PC-3 (cell line): Measurements from ENCODE around the gene CDH9. TPM values are rescaled to one million over a fixed set of nuclear protein-coding genes. Genes with fewer than 3 reads are reported as not detected.
A peak's percentile ranks its signal among the peaks of the same experiment; 100 is the strongest.

Experiments used
- ATAC-seq: fragments of 200-7000 bp; cut with Tn5 transposase; 2 replicates; pipeline ENCODE4 v1.9.1; 2020; ENCODE audit warnings: mild to moderate bottlenecking, moderate library complexity
- BruUV-seq: library from RNA; stranded (reverse); fragments of 400-500 nt; replicated peaks from 2 replicates; lab custom pipeline; 2021; lab: Mats Ljungman, UMichigan
- CTCF ChIA-PET: fragments of 300-600 bp; sonication (Branson Sonifier 250); formaldehyde crosslinking; loops from one replicate; lab custom pipeline; 2022; ENCODE audit warnings: antibody characterized with exemption; lab: Charles Lee
- POLR2A ChIA-PET: fragments of 300-600 bp; sonication (Branson Sonifier 250); formaldehyde crosslinking; loops from one replicate; lab custom pipeline; 2022; ENCODE audit warnings: antibody characterized with exemption; ENCODE audit not compliant: unreplicated experiment; lab: Charles Lee
- DNase-seq: peaks from one replicate; pipeline ENCODE4 v3.0.0-alpha.2; 2015
- H2AFZ ChIP-seq: fragments of 300-600 bp; sonication (generic); 2 replicates; pipeline ENCODE4 v1.6.0; 2016; ENCODE audit warnings: antibody characterized with exemption, low read length
- H3F3A ChIP-seq: fragments of 300-600 bp; sonication (generic); one replicate; pipeline ENCODE4 v1.6.0; 2017; ENCODE audit warnings: antibody characterized with exemption, low read length, control low read depth, mild to moderate bottlenecking; ENCODE audit not compliant: unreplicated experiment
- H3K27ac ChIP-seq: fragments of 300-600 bp; sonication (generic); 2 replicates; pipeline ENCODE4 v1.5.1; 2016; ENCODE audit warnings: mild to moderate bottlenecking, low read length
- H3K27me3 ChIP-seq: fragments of 300-600 bp; sonication (generic); 2 replicates; pipeline ENCODE4 v1.6.1; 2016; ENCODE audit warnings: low read length, mixed read lengths
- H3K36me3 ChIP-seq: fragments of 300-600 bp; sonication (generic); 2 replicates; pipeline ENCODE4 v1.6.1; 2016; ENCODE audit warnings: low read depth, mixed run types, low read length, mixed read lengths
- H3K4me1 ChIP-seq: fragments of 300-600 bp; sonication (generic); 2 replicates; pipeline ENCODE4 v1.5.1; 2016; ENCODE audit warnings: low read length; ENCODE audit not compliant: insufficient read depth
- H3K4me2 ChIP-seq: fragments of 300-600 bp; sonication (generic); 2 replicates; pipeline ENCODE4 v1.6.0; 2016; ENCODE audit warnings: low read length
- H3K4me3 ChIP-seq: fragments of 300-600 bp; sonication (generic); 2 replicates; pipeline ENCODE4 v1.5.1; 2016; ENCODE audit warnings: mild to moderate bottlenecking, low read length, mixed read lengths
- H3K79me2 ChIP-seq: fragments of 300-600 bp; sonication (generic); 2 replicates; pipeline ENCODE4 v1.6.1; 2017; ENCODE audit warnings: low read length, mixed read lengths
- H3K9ac ChIP-seq: fragments of 300-600 bp; sonication (generic); 2 replicates; pipeline ENCODE4 v1.6.0; 2016; ENCODE audit warnings: mild to moderate bottlenecking, low read length
- H3K9me2 ChIP-seq: fragments of 300-600 bp; sonication (generic); replicated peaks from 2 replicates; pipeline ENCODE4 v1.6.1; 2016; ENCODE audit warnings: mixed run types, low read length, mixed read lengths
- H3K9me3 ChIP-seq: fragments of 300-600 bp; sonication (generic); 2 replicates; pipeline ENCODE4 v1.6.1; 2016; ENCODE audit warnings: low read length, mixed read lengths
- H4K20me1 ChIP-seq: fragments of 300-600 bp; sonication (generic); 2 replicates; pipeline ENCODE4 v1.6.1; 2016; ENCODE audit warnings: low read length, mixed read lengths
- CTCF ChIP-seq: fragments of 300-600 bp; sonication (generic); conservative IDR thresholded peaks from 2 replicates; pipeline ENCODE4 v1.5.1; 2017; ENCODE audit warnings: antibody characterized with exemption, low read depth, mild to moderate bottlenecking, low read length
- EZH2 ChIP-seq: fragments of 300-600 bp; sonication (generic); IDR thresholded peaks from one replicate; pipeline ENCODE4 v1.6.1; 2017; ENCODE audit warnings: antibody characterized with exemption, mild to moderate bottlenecking, low read length; ENCODE audit not compliant: unreplicated experiment
- EZH2phosphoT487 ChIP-seq: fragments of 300-600 bp; sonication (generic); IDR thresholded peaks from 2 replicates; pipeline ENCODE4 v1.6.1; 2018; ENCODE audit warnings: mild to moderate bottlenecking, antibody characterized with exemption, low read length, borderline replicate concordance
- intact Hi-C: fragments of 100-400 bp; cut with micrococcal nuclease; formaldehyde crosslinking; loops from 2 replicates; pipeline ENCODE4 v1.9.0; 2023
- total RNA-seq: library from RNA; depleted of rRNA; stranded (reverse); fragments of >200 nt; gene quantifications from 2 replicates; pipeline ENCODE4 v1.2.3, GENCODE V29; 2014

The CDH9 gene
- total RNA-seq, 1 experiment from 2014 or later, result not detected

- Histone ChIP-seq H3K4me3 (no peak overlapping the region), H2AFZ (peak overlapping the region; percentile 48; the same call in 1 of the 2 replicates), H3K36me3 (no peaks in the 10 kb centered on the region), H3K9ac (no peak overlapping the region), H3K4me2 (no peak overlapping the region), H3K79me2 (no peaks in the 10 kb centered on the region), H3K9me3 (no peaks in the 10 kb centered on the region), H4K20me1 (no peaks in the 10 kb centered on the region), H3K4me1 (no peaks in the 10 kb centered on the region), H3K27me3 (no peaks in the 10 kb centered on the region), H3K27ac (no peak overlapping the region), H3F3A (no peaks in the 10 kb centered on the region), H3K9me2 (no peaks in the 10 kb centered on the region)
- ATAC-seq (no peak), DNase-seq (no peak)
- intact Hi-C loops, result no loop called here
- POLR2A ChIA-PET, result no interaction called here
- BruUV-seq, result no TSS peak
- TF ChIP-seq EZH2phosphoT487 (no peak), CTCF (no peak), EZH2 (no peak)
- CTCF ChIA-PET, result no interaction called here
These were observed 134.9 kb downstream of the CDH9 start for GRCh38 chr5:26903469-26903868.

- Histone ChIP-seq H2AFZ (no peak overlapping the region), H3K36me3 (no peaks in the 10 kb centered on the region), H3K79me2 (no peaks in the 10 kb centered on the region), H3F3A (peaks cover 3% of the 10 kb centered on the region), H4K20me1 (no peaks in the 10 kb centered on the region), H3K4me1 (peaks cover 27% of the 10 kb centered on the region), H3K9me2 (no peaks in the 10 kb centered on the region), H3K4me2 (peak overlapping the region; percentile 49), H3K9me3 (no peaks in the 10 kb centered on the region), H3K9ac (no peak overlapping the region), H3K4me3 (no peak overlapping the region), H3K27ac (peak overlapping the region; percentile 10), H3K27me3 (no peaks in the 10 kb centered on the region)
- TF ChIP-seq EZH2 (no peak), CTCF (peak; percentile 49; the same call in 1 of the 2 replicates), EZH2phosphoT487 (no peak)
- BruUV-seq, result no TSS peak
- peak; percentile 94 for ATAC-seq
- intact Hi-C loops, result loop anchor here (1.0 kb wide), 1 partner anchor 114 kb away; no protein-coding TSS in a partner anchor
- CTCF ChIA-PET, result no interaction called here
- POLR2A ChIA-PET, result no interaction called here
- DNase-seq, result peak; percentile 82
These were observed 143.6 kb downstream of the CDH9 start for GRCh38 chr5:26894719-26895263.

GRCh38 chr5:26893078-26893477, 145.3 kb downstream of the CDH9 start:
- POLR2A ChIA-PET, result no interaction called here
- H3K9me3 ChIP-seq, result no peaks in the 10 kb centered on the region
- no peak overlapping the region for H3K4me2 ChIP-seq
- peaks cover 3% of the 10 kb centered on the region for H3F3A ChIP-seq
- no peaks in the 10 kb centered on the region for H3K36me3 ChIP-seq
- intact Hi-C loops, result no loop called here
- TF ChIP-seq CTCF (no peak), EZH2phosphoT487 (no peak), EZH2 (no peak)
- no peak overlapping the region for H3K9ac ChIP-seq
- DNase-seq, result no peak
- CTCF ChIA-PET, result no interaction called here
- H3K4me1 ChIP-seq, result peaks cover 27% of the 10 kb centered on the region
- no peaks in the 10 kb centered on the region for H4K20me1 ChIP-seq
- H3K79me2 ChIP-seq, result no peaks in the 10 kb centered on the region
- H3K9me2 ChIP-seq, result no peaks in the 10 kb centered on the region
- no TSS peak for BruUV-seq
- H3K27me3 ChIP-seq, result no peaks in the 10 kb centered on the region
- ATAC-seq, result no peak
- H3K4me3 ChIP-seq, result no peak overlapping the region
- H2AFZ ChIP-seq, result 0 out of 2 replicates have a peak overlapping the region, but pooled peaks have one; percentile 32
- no peak overlapping the region for H3K27ac ChIP-seq
